CD4-positive, alpha-beta T cell treated with Interleukin-21 for 1 hour (primary cell): ENCODE measurements around the gene HPCA.

Experiments used
- DNase-seq: peaks from one replicate; pipeline ENCODE4 v3.0.0-alpha.2; 2020

The HPCA gene

GRCh38 chr1:32871364-32872191 is 14.7 kb upstream of the HPCA start:
- no peak for DNase-seq

- no peak for DNase-seq
These were observed 14.2 kb upstream of the HPCA start for GRCh38 chr1:32872192-32872460.

GRCh38 chr1:32873484-32873883 is 12.8 kb upstream of the HPCA start:
- DNase-seq, result no peak

- DNase-seq, result no peak
These were observed 11.2 kb upstream of the HPCA start for GRCh38 chr1:32874860-32875752.

GRCh38 chr1:32876341-32877210 is 9.7 kb upstream of the HPCA start:
- peak; percentile 60 for DNase-seq

GRCh38 chr1:32877211-32878110 is 8.8 kb upstream of the HPCA start:
- no peak for DNase-seq

GRCh38 chr1:32878183-32878582 is 8.1 kb upstream of the HPCA start:
- no peak for DNase-seq

GRCh38 chr1:32878637-32879041 is 7.7 kb upstream of the HPCA start:
- DNase-seq, result no peak

- DNase-seq, result no peak
These were observed 5.0 kb upstream of the HPCA start for GRCh38 chr1:32881291-32881690.

- DNase-seq, result no peak
These were observed 4.1 kb upstream of the HPCA start for GRCh38 chr1:32881871-32882850.

GRCh38 chr1:32883338-32884031 is 2.8 kb upstream of the HPCA start:
- DNase-seq, result no peak

- DNase-seq, result no peak
These were observed 2.3 kb upstream of the HPCA start for GRCh38 chr1:32884032-32884372.

GRCh38 chr1:32884726-32885125 is 1.6 kb upstream of the HPCA start:
- DNase-seq, result no peak

- no peak for DNase-seq
These were observed 651 bp upstream of the HPCA start for GRCh38 chr1:32885676-32886003.

- no peak for DNase-seq
These were observed 630 bp downstream of the HPCA start for GRCh38 chr1:32886828-32887414.

GRCh38 chr1:32887623-32888022 is 1.3 kb downstream of the HPCA start:
- DNase-seq, result no peak

GRCh38 chr1:32888134-32888533 is 1.8 kb downstream of the HPCA start:
- no peak for DNase-seq

GRCh38 chr1:32888677-32889420 is 2.6 kb downstream of the HPCA start:
- no peak for DNase-seq

- DNase-seq, result no peak
These were observed 3.5 kb downstream of the HPCA start for GRCh38 chr1:32889731-32890278.
